Endothelial cell (in vitro differentiated cells): ENCODE data around the gene CDADC1. TPM values are rescaled to one million over a fixed set of nuclear protein-coding genes. Genes with fewer than 3 reads are reported as not detected.

Experiments used
- DNase-seq: peaks from one replicate; pipeline ENCODE4 v3.0.0; 2021; ENCODE audit warnings: low spot score
- H3K27ac Mint-ChIP-seq: one replicate; pipeline ENCODE4 v1.8.0; 2021; ENCODE audit warnings: mixed read lengths, inconsistent platforms; ENCODE audit not compliant: unreplicated experiment
- H3K27me3 Mint-ChIP-seq: one replicate; pipeline ENCODE4 v1.8.0; 2021; ENCODE audit warnings: mild to moderate bottlenecking, moderate library complexity, mixed read lengths, inconsistent platforms; ENCODE audit not compliant: unreplicated experiment
- H3K36me3 Mint-ChIP-seq: one replicate; pipeline ENCODE4 v1.8.0; 2021; ENCODE audit warnings: mild to moderate bottlenecking, low read depth, mixed read lengths, inconsistent platforms; ENCODE audit not compliant: unreplicated experiment
- H3K4me1 Mint-ChIP-seq: one replicate; pipeline ENCODE4 v1.8.0; 2021; ENCODE audit warnings: mild to moderate bottlenecking, mixed read lengths, inconsistent platforms; ENCODE audit not compliant: unreplicated experiment
- H3K4me3 Mint-ChIP-seq: one replicate; pipeline ENCODE4 v1.8.0; 2021; ENCODE audit warnings: mild to moderate bottlenecking, mixed read lengths, inconsistent platforms; ENCODE audit not compliant: unreplicated experiment
- H3K9me3 Mint-ChIP-seq: one replicate; pipeline ENCODE4 v1.8.0; 2021; ENCODE audit warnings: mixed read lengths, inconsistent platforms; ENCODE audit not compliant: unreplicated experiment
- total RNA-seq: library from RNA; stranded (reverse); fragmentation: NEBNext Ultra II Directional; extraction: Animal tissue kit (Norgen Biotek cat#: 25700); gene quantifications from one replicate; pipeline ENCODE4 v1.2.1, GENCODE V29; 2021; ENCODE audit not compliant: unreplicated experiment
- TF ChIP-seq, protein P1 (sequence below): fragments of 200-600 bp; sonication (generic); IDR thresholded peaks from one replicate; pipeline ENCODE4 v1.5.0; 2021; ENCODE audit warnings: antibody characterized with exemption; ENCODE audit not compliant: unreplicated experiment

Gene CDADC1
- total RNA-seq, 1 donor from 2014 or later = 5.1 TPM

DNA sequence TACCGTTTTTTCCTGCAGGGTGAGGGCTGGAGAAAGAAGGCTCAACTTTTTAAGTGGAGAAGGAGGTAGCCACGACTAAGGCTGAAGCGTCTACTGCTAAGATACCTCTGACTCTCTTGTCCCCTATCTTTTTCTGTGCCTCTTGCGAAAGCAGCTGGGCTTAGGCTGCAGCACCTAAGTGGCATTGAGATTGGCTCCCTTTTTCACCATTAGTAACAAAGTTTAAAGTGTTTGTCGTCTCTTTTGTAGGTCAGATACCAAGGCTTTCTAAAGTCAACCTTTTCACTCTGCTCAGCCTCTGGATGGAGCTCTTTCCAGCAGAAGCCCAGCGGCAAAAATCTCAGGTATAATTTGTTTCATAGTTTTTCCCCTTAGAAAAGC lies 887 bp downstream of the CDADC1 start:
- H3K36me3 Mint-ChIP-seq = peaks cover 5% of the 10 kb centered on the region
- TF ChIP-seq, protein P1, sequence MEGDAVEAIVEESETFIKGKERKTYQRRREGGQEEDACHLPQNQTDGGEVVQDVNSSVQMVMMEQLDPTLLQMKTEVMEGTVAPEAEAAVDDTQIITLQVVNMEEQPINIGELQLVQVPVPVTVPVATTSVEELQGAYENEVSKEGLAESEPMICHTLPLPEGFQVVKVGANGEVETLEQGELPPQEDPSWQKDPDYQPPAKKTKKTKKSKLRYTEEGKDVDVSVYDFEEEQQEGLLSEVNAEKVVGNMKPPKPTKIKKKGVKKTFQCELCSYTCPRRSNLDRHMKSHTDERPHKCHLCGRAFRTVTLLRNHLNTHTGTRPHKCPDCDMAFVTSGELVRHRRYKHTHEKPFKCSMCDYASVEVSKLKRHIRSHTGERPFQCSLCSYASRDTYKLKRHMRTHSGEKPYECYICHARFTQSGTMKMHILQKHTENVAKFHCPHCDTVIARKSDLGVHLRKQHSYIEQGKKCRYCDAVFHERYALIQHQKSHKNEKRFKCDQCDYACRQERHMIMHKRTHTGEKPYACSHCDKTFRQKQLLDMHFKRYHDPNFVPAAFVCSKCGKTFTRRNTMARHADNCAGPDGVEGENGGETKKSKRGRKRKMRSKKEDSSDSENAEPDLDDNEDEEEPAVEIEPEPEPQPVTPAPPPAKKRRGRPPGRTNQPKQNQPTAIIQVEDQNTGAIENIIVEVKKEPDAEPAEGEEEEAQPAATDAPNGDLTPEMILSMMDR = no peak
- H3K27ac Mint-ChIP-seq = peak overlapping the region; percentile 94
- peaks cover 16% of the 10 kb centered on the region for H3K4me1 Mint-ChIP-seq
- H3K9me3 Mint-ChIP-seq = no peaks in the 10 kb centered on the region
- no peak for DNase-seq
- peaks cover 2% of the 10 kb centered on the region for H3K27me3 Mint-ChIP-seq
- peak overlapping the region; percentile 96 for H3K4me3 Mint-ChIP-seq

DNA sequence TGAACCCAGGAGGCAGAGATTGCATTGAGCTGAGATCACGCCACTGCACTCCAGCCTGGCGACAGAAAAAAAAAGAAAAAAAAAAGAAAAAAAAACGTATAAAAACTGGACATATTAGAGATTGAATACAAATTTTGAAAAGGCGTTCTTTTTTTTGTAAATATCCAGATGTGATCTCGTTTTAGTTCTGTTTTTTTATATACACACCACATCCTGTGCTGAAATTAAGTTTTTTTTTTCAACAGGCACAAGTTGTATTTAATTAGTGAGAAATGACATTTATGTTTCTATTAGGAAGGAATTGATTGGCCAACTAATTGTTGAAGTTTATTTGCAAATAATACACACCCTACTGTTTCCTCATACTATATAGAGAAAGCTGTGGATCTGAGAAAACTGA lies 3.6 kb downstream of the CDADC1 start:
- H3K9me3 Mint-ChIP-seq = no peaks in the 10 kb centered on the region
- H3K36me3 Mint-ChIP-seq = peaks cover 5% of the 10 kb centered on the region
- peaks cover 11% of the 10 kb centered on the region for H3K4me1 Mint-ChIP-seq
- TF ChIP-seq, protein P1 = no peak
- peaks cover 2% of the 10 kb centered on the region for H3K27me3 Mint-ChIP-seq
- no peak overlapping the region for H3K4me3 Mint-ChIP-seq
- no peak for DNase-seq
- H3K27ac Mint-ChIP-seq = no peak overlapping the region

DNA sequence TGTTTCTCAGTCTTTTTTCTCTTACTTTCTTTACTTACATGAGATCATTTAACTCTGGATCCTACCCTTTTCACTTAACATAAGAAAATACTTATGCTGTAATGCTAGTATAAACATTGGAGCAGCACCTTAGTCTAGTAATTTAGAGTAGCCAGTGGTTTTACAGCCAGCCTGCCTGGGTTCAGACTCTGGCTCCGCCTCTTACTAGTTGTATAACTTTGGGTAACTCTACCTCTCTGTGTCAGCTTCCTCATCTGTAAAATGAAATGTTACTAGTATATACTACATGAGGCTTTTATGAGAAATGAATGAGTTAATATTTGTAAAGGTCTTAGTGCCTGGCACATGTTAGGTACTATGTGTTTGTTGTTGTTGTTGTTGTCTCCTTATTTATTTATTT lies 5.6 kb downstream of the CDADC1 start:
- DNase-seq = no peak
- Mint-ChIP-seq H3K4me3 (no peak overlapping the region), H3K36me3 (peaks cover 5% of the 10 kb centered on the region), H3K27me3 (no peaks in the 10 kb centered on the region), H3K9me3 (no peaks in the 10 kb centered on the region), H3K27ac (no peak overlapping the region), H3K4me1 (peaks cover 5% of the 10 kb centered on the region)
- TF ChIP-seq, protein P1 = no peak

DNA sequence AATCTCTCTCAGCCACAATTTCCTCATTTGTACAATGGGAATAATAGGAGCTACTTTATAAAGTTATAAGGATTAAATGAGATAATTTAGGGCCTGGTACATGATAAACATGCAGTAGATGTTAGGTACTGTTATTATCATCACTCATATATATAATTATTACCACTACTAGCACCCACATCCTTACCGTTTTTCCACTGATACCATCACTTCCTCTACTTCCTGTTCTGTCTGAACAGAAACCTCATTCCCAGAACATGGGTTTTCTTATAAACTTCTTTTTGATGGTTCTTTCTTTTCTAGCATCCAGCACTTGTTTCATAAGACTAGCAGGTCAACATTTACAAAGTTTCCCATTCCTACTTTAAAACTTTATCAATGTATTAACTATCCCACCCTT lies 6.3 kb downstream of the CDADC1 start:
- Mint-ChIP-seq H3K9me3 (no peaks in the 10 kb centered on the region), H3K27me3 (no peaks in the 10 kb centered on the region), H3K4me1 (no peaks in the 10 kb centered on the region), H3K4me3 (no peak overlapping the region), H3K36me3 (no peaks in the 10 kb centered on the region), H3K27ac (no peak overlapping the region)
- TF ChIP-seq, protein P1 = no peak
- no peak for DNase-seq

DNA sequence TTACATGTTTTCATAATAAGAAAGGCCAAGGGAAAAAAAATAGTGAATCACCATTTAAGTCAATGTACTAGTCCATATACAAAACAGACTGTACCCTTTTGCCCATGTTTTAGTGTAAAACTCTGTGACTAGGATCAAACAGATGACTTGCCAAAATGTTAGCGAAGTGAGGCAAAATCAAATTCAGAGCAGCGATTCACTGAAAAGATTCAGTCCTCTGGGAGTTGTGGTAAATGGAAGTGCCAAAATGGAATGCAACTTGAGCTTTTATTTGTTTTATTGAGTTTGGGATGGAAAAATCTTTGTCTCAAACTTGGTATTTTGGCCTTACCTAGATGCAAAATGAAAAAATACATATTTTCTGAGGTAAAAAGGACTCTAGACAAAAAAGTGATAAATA lies 9.1 kb downstream of the CDADC1 start:
- Mint-ChIP-seq H3K4me1 (no peaks in the 10 kb centered on the region), H3K36me3 (peaks cover 3% of the 10 kb centered on the region), H3K4me3 (no peak overlapping the region), H3K27ac (no peak overlapping the region), H3K9me3 (no peaks in the 10 kb centered on the region), H3K27me3 (no peaks in the 10 kb centered on the region)
- TF ChIP-seq, protein P1 = no peak
- DNase-seq = no peak
